ENCODE measurements around the gene TRIM67.

Gene TRIM67

GRCh38 chr1:231233735-231234417, 72.0 kb downstream of the TRIM67 start:
- peak overlapping the region; percentile 73 for H3K27ac ChIP-seq
- TF ChIP-seq CTCF (conservative IDR thresholded peaks at IDR 0.05) = no peak

GRCh38 chr1:231234506-231234905, 72.6 kb downstream of the TRIM67 start:
- no peak for TF ChIP-seq CTCF (conservative IDR thresholded peaks at IDR 0.05)
- H3K27ac ChIP-seq = peak overlapping the region; percentile 73

- no peak for TF ChIP-seq CTCF (conservative IDR thresholded peaks at IDR 0.05)
Observed at GRCh38 chr1:231235526-231236207, 73.8 kb downstream of the TRIM67 start.

GRCh38 chr1:231236208-231236591, 74.3 kb downstream of the TRIM67 start:
- no peak for TF ChIP-seq CTCF (conservative IDR thresholded peaks at IDR 0.05)
- peak overlapping the region; percentile 73 for H3K27ac ChIP-seq

More at GRCh38 chr1:231235526-231236207, 73.8 kb downstream of the TRIM67 start:
- peak overlapping the region; percentile 73 for H3K27ac ChIP-seq

GRCh38 chr1:231236938-231237337, 75.1 kb downstream of the TRIM67 start:
- TF ChIP-seq CTCF (conservative IDR thresholded peaks at IDR 0.05) = no peak
- peak overlapping the region; percentile 73 for H3K27ac ChIP-seq

- no peak for TF ChIP-seq CTCF (conservative IDR thresholded peaks at IDR 0.05)
- no peak overlapping the region for H3K27ac ChIP-seq
Observed at GRCh38 chr1:231238298-231238697, 76.4 kb downstream of the TRIM67 start.

- TF ChIP-seq CTCF (conservative IDR thresholded peaks at IDR 0.05) = no peak
- peak overlapping the region; percentile 83 for H3K27ac ChIP-seq
Observed at GRCh38 chr1:231240531-231240882, 78.6 kb downstream of the TRIM67 start.

All from VCaP (cell line).